ENCODE measurements around the gene CERS6.

Gene CERS6

GRCh38 chr2:168793596-168793995, 337.5 kb downstream of the CERS6 start:
- ChIA-PET CTCF (interaction anchor here (1.1 kb wide), 1 partner anchor 14 kb away, joined by 4 read pairs; no protein-coding TSS in a partner anchor), POLR2A (interaction anchor here (0.6 kb wide), 1 partner anchor 8 kb away, joined by 3 read pairs; no protein-coding TSS in a partner anchor)

GRCh38 chr2:168794968-168795367, 338.9 kb downstream of the CERS6 start:
- POLR2A ChIA-PET, result no interaction called here
- CTCF ChIA-PET, result interaction anchor here (0.7 to 1.5 kb wide), 4 partner anchors 11 to 225 kb away, joined by 3 to 5 read pairs (median 3); no protein-coding TSS in a partner anchor
- TF ChIP-seq ZNF121 (tag by site-specific recombination; IDR thresholded peaks at IDR 0.05) (no peak), ZNF76 (tag by site-specific recombination; IDR thresholded peaks at IDR 0.05; ENCODE audit: borderline replicate concordance, low read depth) (no peak), ZNF513 (tag by site-specific recombination; IDR thresholded peaks at IDR 0.05) (no peak), ZSCAN16 (tag by site-specific recombination; IDR thresholded peaks at IDR 0.05) (no peak), ZBTB26 (tag by site-specific recombination; optimal IDR thresholded peaks at IDR 0.05) (no peak)
- Histone ChIP-seq H3K27ac (ENCODE audit: extremely low read depth, low read depth, low read length) (no peak overlapping the region), H3K4me1 (ENCODE audit: control insufficient read depth, insufficient read depth, low read length) (peaks cover 3% of the 10 kb centered on the region; the same call in 1 of the 2 replicates), H3K9me3 (ENCODE audit: control insufficient read depth, insufficient read depth, low read depth, low read length) (no peaks in the 10 kb centered on the region), H3K4me3 (ENCODE audit: low read depth, low read length) (no peak overlapping the region), H3K36me3 (ENCODE audit: control insufficient read depth in 2 of 2, insufficient read depth in 1 of 2, low read length in 2 of 2) (no peaks in the 10 kb centered on the region)

More at GRCh38 chr2:168793596-168793995, 337.5 kb downstream of the CERS6 start:
- H3K4me3 ChIP-seq (ENCODE audit: low read depth, low read length), result no peak overlapping the region
- no peaks in the 10 kb centered on the region for H3K9me3 ChIP-seq (ENCODE audit: control insufficient read depth, insufficient read depth, low read depth, low read length)
- H3K4me1 ChIP-seq (ENCODE audit: control insufficient read depth, insufficient read depth, low read length), result peaks cover 3% of the 10 kb centered on the region; the same call in 1 of the 2 replicates
- no peak overlapping the region for H3K27ac ChIP-seq (ENCODE audit: extremely low read depth, low read depth, low read length)
- no peaks in the 10 kb centered on the region for H3K36me3 ChIP-seq (ENCODE audit: control insufficient read depth in 2 of 2, insufficient read depth in 1 of 2, low read length in 2 of 2)
- TF ChIP-seq ZNF211 (tag by site-specific recombination; IDR thresholded peaks at IDR 0.05; ENCODE audit: low read depth), result no peak
- no peak for TF ChIP-seq ZNF629 (tag by site-specific recombination; IDR thresholded peaks at IDR 0.05)
- TF ChIP-seq ZBTB8A (tag by site-specific recombination; IDR thresholded peaks at IDR 0.05), result no peak
- no peak for TF ChIP-seq ZNF707 (tag by site-specific recombination; IDR thresholded peaks at IDR 0.05)
- no peak for TF ChIP-seq ZNF132 (tag by site-specific recombination; IDR thresholded peaks at IDR 0.05; ENCODE audit: borderline replicate concordance)
- TF ChIP-seq HIC1 (tag by site-specific recombination; IDR thresholded peaks at IDR 0.05), result no peak
- TF ChIP-seq MYNN (tag by site-specific recombination; IDR thresholded peaks at IDR 0.05; ENCODE audit: borderline replicate concordance), result no peak
- no peak for TF ChIP-seq ZNF140 (tag by site-specific recombination; IDR thresholded peaks at IDR 0.05)
- TF ChIP-seq SETDB1 (IDR thresholded peaks at IDR 0.05; ENCODE audit: insufficient read length, low read length), result no peak
- no peak for TF ChIP-seq ZNF302 (tag by site-specific recombination; IDR thresholded peaks at IDR 0.05; ENCODE audit: low read depth)
- no peak for TF ChIP-seq ZNF433 (tag by site-specific recombination; IDR thresholded peaks at IDR 0.05; ENCODE audit: low read depth)
- TF ChIP-seq ZNF133 (tag by site-specific recombination; IDR thresholded peaks at IDR 0.05), result no peak
- TF ChIP-seq ZNF645 (tag by site-specific recombination; IDR thresholded peaks at IDR 0.05), result no peak
- TF ChIP-seq KLF10 (tag by site-specific recombination; IDR thresholded peaks at IDR 0.05), result no peak
- no peak for TF ChIP-seq ZNF76 (tag by site-specific recombination; IDR thresholded peaks at IDR 0.05; ENCODE audit: borderline replicate concordance, low read depth)
- no peak for TF ChIP-seq ZNF169 (tag by site-specific recombination; IDR thresholded peaks at IDR 0.05)
- TF ChIP-seq ZNF792 (tag by site-specific recombination; IDR thresholded peaks at IDR 0.05), result no peak
- TF ChIP-seq ZNF837 (tag by site-specific recombination; IDR thresholded peaks at IDR 0.05), result no peak
- no peak for TF ChIP-seq ZNF785 (tag by site-specific recombination; IDR thresholded peaks at IDR 0.05)
